Measurements from ENCODE around the gene ARHGEF17.

ARHGEF17 gene

DNA sequence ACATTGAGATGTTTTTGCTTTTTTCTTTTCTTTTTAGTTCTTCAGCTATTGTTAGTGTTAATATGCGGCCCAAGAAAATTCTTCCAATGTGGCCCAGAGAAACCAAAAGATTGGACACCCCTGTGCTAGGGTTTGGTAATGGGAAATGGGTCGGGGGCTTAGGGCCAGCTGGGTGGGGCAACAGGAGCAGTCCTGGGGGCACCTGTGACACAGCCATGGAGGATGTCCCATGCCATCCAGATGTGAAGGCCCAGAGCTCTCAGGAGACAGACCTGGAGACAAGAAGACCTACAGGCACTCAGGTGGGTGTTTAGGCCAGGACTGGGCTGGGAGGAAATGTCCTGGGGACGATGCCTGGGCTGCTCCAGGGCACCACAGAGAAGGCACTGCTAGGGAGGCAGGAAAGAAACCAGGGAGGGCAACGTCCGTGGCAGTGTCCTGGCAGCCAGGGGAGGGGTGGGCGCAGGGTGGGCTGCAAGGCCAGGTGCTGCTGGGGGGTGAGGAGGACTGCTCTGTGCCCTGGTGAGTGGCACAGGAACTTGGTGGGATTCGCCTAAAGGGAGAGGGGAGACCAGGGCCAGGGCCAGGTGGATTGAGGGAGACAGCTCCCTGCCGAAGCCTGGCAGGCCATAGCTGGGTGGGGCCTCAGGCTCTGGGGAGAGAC is 89.5 kb downstream of the ARHGEF17 start:
- no peak for DNase-seq

DNA sequence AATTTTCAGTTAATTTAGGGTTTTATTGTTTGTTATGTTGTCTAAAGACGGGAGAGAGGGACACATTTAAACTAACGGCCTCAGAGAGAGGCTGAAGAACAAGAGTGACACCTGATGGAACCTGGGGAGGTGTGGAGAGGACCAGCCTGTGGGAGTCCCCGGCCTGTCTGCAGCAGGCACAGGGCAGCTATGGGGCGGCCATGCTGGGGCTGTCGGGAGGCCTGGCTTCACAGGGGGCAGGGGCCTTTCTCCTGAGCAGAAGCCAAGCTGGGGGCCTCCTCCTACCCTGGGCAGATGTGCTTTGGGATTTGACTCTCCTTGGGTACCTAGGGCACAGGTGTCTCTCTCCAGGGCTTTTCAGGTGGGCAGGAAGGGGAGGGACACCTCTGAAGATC is 90.1 kb downstream of the ARHGEF17 start:
- DNase-seq: no peak

DNA sequence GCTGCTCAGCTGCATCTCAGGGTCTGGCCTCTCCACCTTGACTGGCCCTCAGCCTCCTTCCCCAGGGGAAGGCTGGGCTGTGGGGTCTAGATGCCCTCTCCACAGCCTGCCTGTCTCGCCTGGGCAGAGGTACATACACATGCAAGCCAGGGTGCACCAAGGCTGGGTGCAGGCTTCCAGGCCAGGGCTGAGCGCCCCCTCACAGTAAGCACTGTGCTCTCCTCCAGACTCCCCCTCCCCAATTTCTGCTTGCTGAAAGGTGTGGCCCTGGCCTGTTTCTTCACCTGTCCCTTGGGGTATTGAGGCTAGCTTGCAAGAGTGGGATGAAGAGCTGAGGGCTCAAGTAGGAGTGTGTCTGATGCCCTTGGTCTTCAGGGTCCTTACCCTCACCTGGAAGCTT is 90.6 kb downstream of the ARHGEF17 start:
- no peak for DNase-seq

DNA sequence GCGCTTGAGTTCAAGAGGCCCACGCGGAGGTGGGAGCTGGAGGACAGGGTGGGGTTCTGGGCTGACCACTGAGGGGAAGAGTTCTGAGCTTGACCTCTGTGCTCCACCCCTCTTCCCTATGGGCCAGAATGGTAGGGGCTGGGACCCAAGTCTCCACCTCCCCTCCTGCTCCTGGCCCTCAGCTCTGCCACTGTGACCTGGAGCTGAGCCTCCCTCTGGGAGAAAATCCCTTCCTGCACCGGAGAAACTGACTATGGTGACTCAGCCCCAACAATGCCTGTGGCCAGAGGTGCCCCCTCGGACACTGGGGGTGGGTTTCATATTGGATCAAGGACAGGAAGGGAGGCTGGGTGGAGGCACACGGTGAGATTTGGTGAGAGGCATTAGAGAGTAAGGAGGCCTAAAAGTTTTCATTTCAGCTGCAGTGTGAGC is 91.1 kb downstream of the ARHGEF17 start:
- no peak for DNase-seq

DNA sequence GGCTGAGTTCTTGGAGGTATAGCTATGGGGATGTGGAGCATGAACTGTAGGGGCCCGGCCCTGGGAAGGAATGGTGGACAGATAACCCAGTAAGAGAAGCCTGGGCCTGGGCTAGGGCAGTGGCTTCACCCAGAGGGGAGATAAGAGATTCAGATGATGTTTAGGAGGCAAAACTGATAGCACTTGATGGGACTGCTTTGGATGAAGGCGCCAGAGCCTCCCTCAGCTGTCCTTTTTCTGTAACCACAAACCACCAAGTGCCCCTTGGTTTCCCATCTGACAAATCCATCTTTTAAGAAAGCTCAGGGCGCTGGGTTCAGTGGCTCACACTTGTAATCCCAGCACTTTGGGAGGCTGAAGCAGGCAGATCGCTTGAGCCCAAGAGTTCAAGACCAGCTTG is 91.6 kb downstream of the ARHGEF17 start:
- no peak for DNase-seq

DNA sequence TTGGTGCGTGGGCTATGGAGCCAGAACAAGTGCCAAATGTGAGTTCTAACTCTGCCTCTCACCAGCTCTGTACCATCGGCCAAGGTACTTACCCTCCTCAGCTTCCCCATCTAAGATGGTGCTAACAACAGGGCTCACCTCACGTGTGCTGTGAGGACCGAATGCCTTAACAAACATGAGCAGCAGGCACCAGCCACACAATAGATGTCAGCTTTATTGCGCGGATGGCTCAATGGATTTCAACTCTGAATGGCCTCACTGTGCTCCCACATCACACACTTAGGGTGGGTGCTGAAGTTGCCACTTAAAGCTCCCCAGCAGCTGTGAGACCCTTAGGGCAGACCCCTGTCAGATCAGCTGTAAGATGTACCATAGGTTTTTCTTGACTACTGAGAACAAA is 92.2 kb downstream of the ARHGEF17 start:
- no peak for DNase-seq

DNA sequence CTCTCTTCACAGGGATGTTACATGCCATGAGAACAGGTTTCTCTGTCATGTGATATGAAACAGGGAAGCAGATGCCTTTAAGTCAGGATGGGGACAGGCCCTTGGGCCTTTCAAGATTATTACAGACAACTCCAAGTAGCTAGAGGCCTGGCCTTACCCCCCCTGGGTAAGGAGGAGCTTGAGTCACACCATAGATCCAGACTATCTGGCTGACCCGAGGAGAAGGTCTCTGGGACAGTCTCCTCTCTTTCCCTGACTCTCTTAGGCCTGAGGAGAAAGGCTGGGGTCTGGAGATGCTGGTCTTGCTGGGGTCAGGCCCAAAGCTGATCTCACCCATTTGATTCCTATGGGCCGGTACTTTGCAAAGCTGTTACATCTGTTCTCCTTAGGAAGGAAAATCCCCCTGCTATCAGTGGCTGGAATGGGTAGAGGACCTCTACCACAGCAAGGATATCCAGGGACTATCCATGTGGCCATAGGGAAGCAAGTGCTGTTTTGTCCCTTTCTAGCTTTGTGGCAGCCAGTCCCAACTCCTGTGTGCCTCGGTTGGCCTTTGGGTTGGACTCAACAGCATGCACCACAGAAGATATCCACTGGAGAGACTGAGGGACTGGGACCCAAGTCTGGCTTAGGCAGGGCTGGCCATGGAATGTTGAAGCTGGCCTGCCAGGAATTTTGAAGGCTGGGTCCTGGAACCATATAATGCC is 93.3 kb downstream of the ARHGEF17 start:
- no peak for DNase-seq

DNA sequence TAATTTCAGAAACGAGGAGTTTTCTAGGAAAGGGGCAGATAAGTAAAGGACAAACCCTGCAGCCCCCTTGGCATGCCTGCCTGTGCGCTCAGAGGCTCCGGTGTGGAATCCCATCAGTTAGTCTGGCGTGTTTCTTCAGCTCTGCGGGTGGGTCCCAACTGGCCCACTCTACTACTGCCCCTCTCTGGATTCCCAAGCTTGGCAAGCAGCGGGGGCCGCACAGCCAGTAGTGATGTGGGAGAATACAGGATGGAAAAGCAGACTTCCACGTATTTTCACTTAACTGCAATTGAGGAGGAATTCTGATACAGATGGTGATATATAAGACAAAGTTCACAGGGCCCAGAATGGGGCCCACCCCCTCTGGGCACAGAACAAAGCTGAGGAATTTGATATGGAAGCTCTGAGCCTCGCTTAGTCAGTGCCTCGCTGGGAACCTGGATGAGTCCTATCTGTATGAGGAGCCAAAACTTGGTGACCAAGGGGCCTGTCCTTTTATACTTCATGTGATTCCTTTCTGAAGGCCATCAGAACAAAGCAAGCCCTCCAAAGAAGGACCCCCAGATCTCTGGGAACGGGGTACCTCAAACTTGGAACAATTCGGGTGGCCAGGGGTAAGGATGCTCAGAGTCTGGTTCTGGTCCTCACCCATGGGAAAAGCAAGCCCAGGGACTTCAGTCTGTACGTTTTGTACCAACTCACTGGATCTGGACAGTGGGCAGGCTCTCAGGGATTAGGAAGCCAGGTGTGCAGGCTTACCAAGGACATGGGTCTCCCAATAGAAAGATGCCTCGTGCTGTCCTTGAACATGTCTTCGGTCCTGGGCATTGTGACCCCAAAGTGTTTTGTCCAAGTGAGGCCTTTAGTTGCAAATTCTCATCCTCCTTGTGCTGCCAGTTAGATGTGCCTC is 94.1 kb downstream of the ARHGEF17 start:
- DNase-seq: no peak

DNA sequence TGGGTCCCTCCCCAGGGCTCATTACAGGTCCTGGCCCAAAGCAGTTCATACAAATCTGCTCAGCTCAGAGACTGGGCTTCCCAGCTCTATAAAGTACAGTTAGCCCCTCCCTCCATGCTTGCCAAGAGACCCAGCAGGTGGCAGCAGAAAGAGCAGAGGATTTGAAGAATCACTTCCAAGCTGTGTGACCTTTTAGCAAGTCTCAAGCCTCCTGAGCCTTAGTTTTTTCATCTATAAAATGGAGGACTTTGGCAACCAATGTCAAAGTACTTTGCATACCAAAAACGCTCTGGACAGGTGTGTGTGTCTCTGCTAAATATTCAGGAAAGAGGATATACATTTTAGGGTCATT is 94.7 kb downstream of the ARHGEF17 start:
- peak; percentile 46 to 67 for DNase-seq

DNA sequence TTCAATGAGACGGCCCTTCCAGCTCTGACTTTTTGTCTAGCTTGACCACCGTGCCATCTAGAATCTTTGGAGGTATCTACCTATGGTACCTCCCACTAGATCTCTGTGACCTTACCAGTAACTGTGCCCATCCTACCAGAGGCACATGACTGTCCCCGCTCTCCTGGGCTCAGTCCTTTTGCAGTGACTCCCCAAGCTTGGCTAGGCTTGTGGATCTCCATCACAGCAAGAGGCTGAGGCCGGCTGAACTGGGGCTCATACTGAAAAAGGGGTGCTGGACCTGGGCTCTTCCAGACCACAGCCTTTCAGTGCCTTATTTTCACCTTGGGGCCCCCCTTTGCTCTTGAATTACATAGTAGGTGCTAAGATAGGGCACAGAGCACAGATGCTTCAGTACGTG is 95.5 kb downstream of the ARHGEF17 start:
- no peak for DNase-seq

DNA sequence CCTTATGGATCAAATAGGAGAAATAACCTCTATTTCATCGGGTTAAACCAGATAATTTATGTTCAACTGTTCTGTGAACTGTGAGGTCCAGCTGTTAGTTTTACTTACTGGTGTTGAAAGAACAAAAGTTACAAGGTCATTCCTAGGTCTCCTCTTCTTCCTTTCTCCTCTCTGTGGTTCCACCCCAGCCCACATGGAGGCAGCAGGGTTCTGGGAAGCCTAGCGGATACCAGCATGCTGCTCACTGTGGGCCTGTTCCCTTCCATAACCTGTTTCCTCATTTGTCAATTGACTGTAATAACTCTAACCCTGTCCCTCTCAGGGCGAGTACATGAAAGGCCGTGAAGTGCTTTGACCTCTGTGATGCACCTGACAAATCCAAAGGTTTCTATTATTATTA is 96.0 kb downstream of the ARHGEF17 start:
- peak; percentile 64 to 77 for DNase-seq

DNA sequence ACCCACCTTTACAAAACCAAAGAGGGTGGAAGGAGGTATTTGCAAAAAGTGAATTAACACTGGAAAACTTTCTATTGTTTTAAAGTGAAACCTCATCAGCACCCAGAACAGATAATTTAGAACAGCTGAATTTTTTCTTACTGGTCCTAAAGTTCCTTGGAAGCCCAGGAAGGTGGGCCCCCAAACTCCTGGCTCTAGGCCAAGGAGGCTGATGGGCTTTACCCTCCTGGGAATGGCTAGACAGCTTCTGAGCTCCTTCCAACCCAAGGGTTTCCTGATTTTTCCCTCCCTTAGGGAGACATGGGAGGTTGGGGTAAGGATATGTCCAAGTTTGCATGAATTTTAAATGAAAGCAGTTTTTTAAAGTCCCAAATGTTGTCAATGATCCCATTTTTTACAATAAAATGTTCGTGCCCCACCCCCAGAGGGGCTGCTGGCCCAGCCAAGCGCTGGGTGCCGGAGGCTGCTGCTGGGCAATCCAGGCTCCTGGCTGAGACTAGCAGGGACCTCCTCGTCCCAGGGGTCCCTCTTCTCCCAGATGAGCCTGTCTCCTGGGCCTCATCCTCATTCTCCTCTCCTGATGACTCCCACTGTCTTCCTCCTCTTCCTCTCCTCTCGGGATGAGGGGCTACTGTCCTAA is 96.5 kb downstream of the ARHGEF17 start:
- no peak for DNase-seq

DNA sequence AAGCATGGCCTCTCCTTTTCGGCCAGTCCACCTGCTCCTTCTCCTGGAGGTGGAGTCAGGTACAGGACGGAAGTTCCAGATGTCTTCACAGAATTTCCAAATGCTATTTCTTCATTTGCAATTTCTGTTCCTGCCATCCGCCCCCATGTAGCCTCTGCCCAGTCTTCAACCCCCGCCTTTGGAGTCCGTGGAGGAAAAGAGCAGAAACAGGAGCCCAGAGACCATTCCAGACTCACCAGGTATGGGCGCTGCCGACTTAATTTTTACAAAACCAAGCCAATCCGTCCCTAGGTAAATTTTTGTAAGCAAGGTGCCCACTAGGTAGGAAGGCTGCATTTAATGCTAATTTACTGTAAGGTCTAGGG is 97.1 kb downstream of the ARHGEF17 start:
- no peak for DNase-seq

DNA sequence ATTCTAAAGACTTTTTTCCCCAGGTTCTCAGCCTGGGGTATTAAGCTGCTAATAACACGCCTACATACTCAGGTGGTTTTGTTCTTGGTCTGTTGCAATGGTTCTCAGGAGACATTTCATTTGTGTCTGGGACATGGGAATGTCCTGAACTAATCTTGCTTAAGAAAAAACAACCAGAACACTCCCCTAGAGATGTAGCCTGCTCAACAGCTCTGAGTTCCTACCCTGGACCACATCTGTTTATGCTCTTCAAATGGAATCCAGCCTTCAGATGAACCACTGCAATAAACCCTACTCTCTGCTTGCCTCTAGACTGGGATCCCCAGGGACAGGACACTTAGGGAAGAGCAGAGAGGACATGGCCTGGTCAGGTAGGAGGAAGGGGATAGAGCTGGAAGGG is 98.1 kb downstream of the ARHGEF17 start:
- DNase-seq: no peak

DNA sequence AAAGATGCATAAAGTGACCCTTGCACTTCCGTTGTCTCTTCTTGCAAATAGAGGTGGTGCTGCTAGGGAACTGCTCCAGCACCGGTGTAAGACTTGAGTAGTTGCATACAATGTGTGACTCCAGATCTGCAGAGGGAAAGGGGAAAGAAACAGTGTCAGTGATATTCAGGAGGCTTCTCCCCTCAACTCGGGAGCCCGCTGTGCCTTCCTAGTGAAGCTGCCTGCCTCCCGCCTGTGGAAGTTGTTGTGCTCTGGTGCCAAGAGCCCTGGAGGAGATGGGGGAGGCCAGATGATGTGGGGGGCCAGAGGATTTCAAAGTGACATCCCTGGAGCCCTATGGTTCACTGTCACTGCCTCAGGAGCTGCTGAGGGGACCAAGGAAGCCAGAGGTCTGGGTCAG is 98.5 kb downstream of the ARHGEF17 start:
- DNase-seq: no peak

DNA sequence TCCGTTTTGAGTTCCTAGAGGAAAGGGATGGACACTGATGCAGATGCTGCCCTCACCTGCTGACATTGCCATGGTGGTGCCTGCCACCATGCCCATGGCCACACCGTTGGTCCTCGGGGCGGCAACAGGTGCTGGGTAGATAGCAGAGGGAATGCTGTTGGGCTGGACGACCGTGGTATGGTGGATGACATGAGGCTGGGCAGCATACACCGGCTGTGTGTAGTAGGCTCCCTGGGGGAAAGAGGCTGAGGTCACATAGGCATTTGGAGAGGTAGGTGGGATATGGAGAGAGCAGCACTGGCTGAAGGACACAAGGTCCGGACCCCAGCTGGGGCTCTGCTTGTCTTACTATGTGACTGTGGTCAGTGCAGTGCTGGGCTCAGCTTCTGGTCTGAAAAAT is 101.4 kb downstream of the ARHGEF17 start:
- no peak for DNase-seq

DNA sequence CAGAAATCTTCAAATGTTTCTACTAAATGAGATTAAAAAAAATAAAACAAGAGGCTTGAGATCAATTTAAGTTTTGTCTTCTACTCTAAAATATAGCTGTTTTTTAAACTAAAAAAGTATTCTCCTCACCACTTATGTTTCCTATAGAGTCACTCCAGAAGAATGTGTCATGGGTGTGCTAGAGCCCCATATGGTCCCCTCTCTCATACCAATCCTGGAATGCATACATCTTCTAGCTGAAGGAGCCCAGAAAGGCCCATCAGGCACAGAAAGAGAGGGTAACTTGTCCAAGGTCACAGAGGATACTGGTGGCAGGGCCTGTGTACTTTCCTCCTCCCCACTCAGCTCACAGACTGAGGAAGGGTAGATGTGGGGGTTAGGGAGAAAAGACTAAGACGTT is 102.6 kb downstream of the ARHGEF17 start:
- no peak for DNase-seq

DNA sequence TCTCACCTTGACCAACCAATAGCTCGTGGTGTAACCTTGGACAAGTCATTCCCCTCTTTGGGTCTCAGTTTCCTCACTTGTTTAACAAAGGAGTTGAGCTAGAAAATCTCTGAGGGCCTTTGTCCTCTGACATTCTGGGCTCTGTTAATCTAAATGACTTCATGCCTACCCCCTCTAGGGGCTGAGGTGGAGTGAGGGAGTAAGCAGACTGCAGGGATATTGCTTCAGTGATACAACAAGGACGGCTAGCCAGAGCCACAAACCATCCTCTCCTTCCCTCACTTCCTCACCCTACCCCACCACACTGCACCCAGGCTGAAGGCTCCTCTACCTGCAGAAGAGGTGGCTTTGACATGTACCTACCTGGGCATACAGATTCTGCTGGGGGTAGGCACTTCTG is 103.0 kb downstream of the ARHGEF17 start:
- DNase-seq: no peak

DNA sequence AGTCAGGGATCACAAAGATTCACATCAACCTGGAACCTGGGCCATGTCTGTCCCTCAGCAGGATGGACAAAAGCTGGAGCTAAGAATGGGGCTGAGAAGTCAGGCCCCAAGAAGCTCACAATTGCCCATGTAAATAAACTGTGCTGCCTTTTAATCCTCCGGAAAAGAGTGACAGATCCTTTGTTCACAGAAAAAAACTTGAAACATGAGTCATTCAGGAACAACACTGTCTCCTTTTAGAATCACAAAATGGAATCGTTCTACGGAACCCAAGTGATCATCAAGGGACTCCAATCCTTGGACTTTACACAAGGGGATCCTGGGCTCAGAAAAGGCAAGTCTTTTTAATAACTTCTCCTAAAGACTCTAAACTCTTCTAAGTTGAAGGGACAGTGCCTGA is 104.2 kb downstream of the ARHGEF17 start:
- no peak for DNase-seq

DNA sequence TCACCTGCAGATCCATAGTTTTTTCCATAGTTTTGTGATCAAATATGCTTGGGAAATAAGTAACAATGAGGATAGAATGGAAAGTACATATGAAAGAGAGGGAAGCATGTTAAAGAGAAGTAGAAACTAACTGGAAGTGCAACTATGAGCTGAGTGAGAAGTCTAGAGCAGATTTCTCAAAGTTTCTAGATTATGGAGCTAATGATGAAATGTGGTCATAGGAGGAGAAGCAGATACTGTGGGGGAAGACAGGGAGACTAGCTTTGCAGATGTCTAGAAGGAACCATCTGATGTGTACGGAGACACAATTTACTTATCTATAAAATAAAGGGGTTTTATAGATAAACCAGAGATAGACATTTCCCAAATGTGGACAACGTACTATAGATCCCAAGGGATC is 105.2 kb downstream of the ARHGEF17 start:
- no peak for DNase-seq

DNA sequence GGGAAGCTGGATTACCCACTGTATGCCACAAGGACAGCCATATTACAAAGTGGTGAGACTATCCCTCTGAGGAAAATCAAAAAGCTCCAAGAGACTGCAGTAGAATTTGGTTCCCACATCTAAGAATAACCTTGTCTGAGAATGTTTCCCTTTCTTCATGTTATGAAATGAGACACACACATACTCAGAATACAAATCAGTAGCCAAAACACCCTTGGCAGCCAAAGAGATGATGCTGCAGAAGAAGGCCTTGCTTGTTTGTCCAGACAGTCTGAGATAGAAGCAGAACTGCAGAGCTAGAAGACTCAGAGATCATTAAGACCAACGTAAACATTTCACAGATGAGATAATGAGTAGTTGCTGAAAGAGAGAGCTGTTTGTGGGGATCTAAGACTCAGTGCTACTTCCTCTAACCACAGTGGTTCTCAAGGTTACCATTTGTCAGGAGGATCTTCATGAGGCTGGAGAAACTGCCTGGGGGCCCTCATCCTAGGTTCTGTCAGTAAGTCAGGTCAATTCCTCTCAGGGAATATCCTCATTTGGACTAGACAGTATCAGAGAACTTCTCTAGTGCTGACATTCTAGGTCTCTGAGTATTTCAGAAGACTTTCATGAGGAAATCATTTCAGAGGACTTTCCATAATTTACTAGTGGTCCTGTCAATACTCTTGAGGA is 107.0 kb downstream of the ARHGEF17 start:
- DNase-seq: peak; percentile 52 to 59

DNA sequence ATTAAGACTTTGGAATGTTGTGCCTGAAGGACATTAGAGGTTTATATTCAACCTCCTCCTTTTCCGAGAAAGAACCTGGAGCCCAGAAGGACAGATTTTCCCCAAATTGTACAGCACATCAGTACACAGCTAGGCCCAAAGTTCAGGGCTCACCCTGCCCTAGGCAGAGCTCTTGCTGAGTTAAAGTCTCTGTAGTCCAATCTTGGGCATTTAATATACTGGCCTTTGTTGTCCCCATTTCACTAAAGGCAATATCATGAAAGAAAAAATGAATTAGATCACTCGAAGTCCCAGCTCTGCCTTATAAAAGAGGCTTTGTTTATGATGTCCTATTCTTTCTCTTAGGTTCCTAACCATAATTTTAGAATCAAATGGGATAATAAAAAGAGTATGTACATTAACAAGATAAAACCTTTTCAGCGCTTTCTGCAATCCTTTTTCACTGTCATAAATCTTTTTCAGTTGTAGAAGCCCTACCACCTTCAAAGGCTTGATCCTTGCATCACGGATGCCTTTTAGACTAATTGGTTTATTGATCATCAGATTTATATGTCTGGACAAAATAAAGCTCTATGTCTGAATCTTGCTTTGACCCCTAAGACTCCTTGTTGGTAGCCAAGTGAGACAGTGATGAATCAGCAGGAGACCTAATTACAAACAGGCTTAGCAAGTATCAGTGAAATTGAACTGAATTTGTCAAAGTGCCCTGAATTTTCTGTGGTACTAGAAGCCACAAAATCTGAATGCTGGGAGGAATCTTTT is 108.0 kb downstream of the ARHGEF17 start:
- DNase-seq: no peak
